Liver (tissue), 9 donors: Measurements from ENCODE around the gene DOCK9. TPM values are rescaled to one million over a fixed set of nuclear protein-coding genes. Genes with fewer than 3 reads are reported as not detected.
A peak's percentile ranks its signal among the peaks of the same experiment; 100 is the strongest.

ENCODE experiments used
- DNase-seq: peaks from one replicate; pipeline ENCODE4 v3.0.0-alpha.2; 2017; ENCODE audit warnings: low spot score
- H3K27ac ChIP-seq, 2 donors: one replicate each; pipeline ENCODE4 v1.7.0; 2013; ENCODE audit warnings: inconsistent platforms in 2 of 2, low read length in 2 of 2, control low read depth in 1 of 2, low read depth in 1 of 2, mild to moderate bottlenecking in 1 of 2
- H3K27me3 ChIP-seq, 4 donors: one replicate each; pipeline versions ENCODE4 v1.6.1 to v1.7.0; 2013; ENCODE audit warnings: low read length in 3 of 4, inconsistent platforms in 1 of 4, mild to moderate bottlenecking in 1 of 4, moderate library complexity in 1 of 4; ENCODE audit not compliant: control insufficient read depth in 4 of 4, insufficient read depth in 4 of 4
- H3K36me3 ChIP-seq, 4 donors: one replicate each; pipeline versions ENCODE4 v1.6.1 to v1.7.0; 2013; ENCODE audit warnings: low read length in 3 of 4, mild to moderate bottlenecking in 3 of 4, low read depth in 1 of 4, moderate library complexity in 1 of 4; ENCODE audit not compliant: control insufficient read depth in 4 of 4, insufficient read depth in 3 of 4
- H3K4me1 ChIP-seq, 4 donors: one replicate each; pipeline versions ENCODE4 v1.6.1 to v1.7.0; 2013; ENCODE audit warnings: low read length in 3 of 4, mild to moderate bottlenecking in 3 of 4, moderate library complexity in 1 of 4; ENCODE audit not compliant: control insufficient read depth in 4 of 4, insufficient read depth in 4 of 4
- H3K4me3 ChIP-seq, 3 donors: one replicate each; pipeline versions ENCODE4 v1.6.1 to v1.7.0; 2013; ENCODE audit warnings: low read length in 3 of 3, control low read depth in 1 of 3, low read depth in 1 of 3, mild to moderate bottlenecking in 1 of 3
- H3K9ac ChIP-seq, 2 donors: one replicate each; pipeline ENCODE4 v1.7.0; 2013; ENCODE audit warnings: low read length in 2 of 2, mild to moderate bottlenecking in 2 of 2, moderate library complexity in 2 of 2, control low read depth in 1 of 2, low read depth in 1 of 2
- H3K9me3 ChIP-seq, 4 donors: one replicate each; pipeline versions ENCODE4 v1.6.1 to v1.7.0; 2013; ENCODE audit warnings: low read length in 3 of 4; ENCODE audit not compliant: control insufficient read depth in 4 of 4
- ATF3 ChIP-seq: IDR thresholded peaks from 2 replicates; pipeline ENCODE4 v1.6.1; 2016; ENCODE audit warnings: antibody characterized with exemption
- EGR1 ChIP-seq, 2 donors: IDR thresholded peaks; 2 replicates each; pipeline ENCODE4 v1.6.1; 2016 to 2018; ENCODE audit warnings: antibody characterized with exemption in 2 of 2, low read depth in 2 of 2
- FOXA1 ChIP-seq: IDR thresholded peaks from 2 replicates; pipeline ENCODE4 v1.6.1; 2016; ENCODE audit warnings: antibody characterized with exemption
- FOXA2 ChIP-seq: IDR thresholded peaks from 2 replicates; pipeline ENCODE4 v1.6.1; 2016; ENCODE audit warnings: antibody characterized with exemption
- GABPA ChIP-seq, 2 donors: IDR thresholded peaks in 1 of 2; conservative IDR thresholded peaks in 1 of 2; 2 replicates each; pipeline ENCODE4 v1.6.1; 2016; ENCODE audit warnings: antibody characterized with exemption in 2 of 2, mild to moderate bottlenecking in 1 of 2, moderate library complexity in 1 of 2
- HNF4A ChIP-seq, 2 donors: conservative IDR thresholded peaks; 2 replicates each; pipeline ENCODE4 v1.6.1; 2016; ENCODE audit warnings: antibody characterized with exemption in 2 of 2, mild to moderate bottlenecking in 2 of 2
- HNF4G ChIP-seq: IDR thresholded peaks from 2 replicates; pipeline ENCODE4 v1.6.1; 2016; ENCODE audit warnings: antibody characterized with exemption
- JUND ChIP-seq, 2 donors: IDR thresholded peaks; 2 replicates each; pipeline ENCODE4 v1.6.1; 2016; ENCODE audit warnings: antibody characterized with exemption in 2 of 2
- NR2F2 ChIP-seq: IDR thresholded peaks from 2 replicates; pipeline ENCODE4 v1.6.1; 2016; ENCODE audit warnings: antibody characterized with exemption
- RAD21 ChIP-seq, 2 donors: IDR thresholded peaks; 2 replicates each; pipeline ENCODE4 v1.6.1; 2016; ENCODE audit warnings: antibody characterized with exemption in 2 of 2, mild to moderate bottlenecking in 2 of 2
- REST ChIP-seq: IDR thresholded peaks from 2 replicates; pipeline ENCODE4 v1.6.1; 2016; ENCODE audit warnings: antibody characterized with exemption, mild to moderate bottlenecking
- RXRA ChIP-seq, 2 donors: IDR thresholded peaks; 2 replicates each; pipeline ENCODE4 v1.6.1; 2017 to 2018; ENCODE audit warnings: antibody characterized with exemption in 2 of 2, mild to moderate bottlenecking in 1 of 2
- SP1 ChIP-seq: IDR thresholded peaks from 2 replicates; pipeline ENCODE4 v1.6.1; 2018; ENCODE audit warnings: antibody characterized with exemption, mild to moderate bottlenecking
- TAF1 ChIP-seq: conservative IDR thresholded peaks from 2 replicates; pipeline ENCODE4 v1.6.1; 2016; ENCODE audit warnings: antibody characterized with exemption, mild to moderate bottlenecking
- YY1 ChIP-seq: IDR thresholded peaks from 2 replicates; pipeline ENCODE4 v1.6.1; 2016; ENCODE audit warnings: antibody characterized with exemption, mild to moderate bottlenecking
- ZBTB33 ChIP-seq: IDR thresholded peaks from 2 replicates; pipeline ENCODE4 v1.6.1; 2016; ENCODE audit warnings: antibody characterized with exemption
- WGBS: extraction: QIAGEN DNeasy Blood & Tissue Kit; methylation state at CpG from one replicate; pipeline ENCODE4 v1.1.7; 2013; 5-methylcytosine and 5-hydroxymethylcytosine counted together
- polyA plus RNA-seq, 2 donors: library from polyadenylated mRNA; stranded (reverse) in 1 of 2; unstranded in 1 of 2; fragments of 200-250 nt in 1 of 2; fragments of >200 nt in 1 of 2; fragmentation: Nextera tagmentation in 1 of 2; extraction: Ambion mirVana in 1 of 2; gene quantifications; one replicate each; pipeline versions ENCODE4 v1.2.1 to v1.2.3, GENCODE V29; 2013 to 2015
- total RNA-seq, 2 donors: library from RNA; depleted of rRNA; stranded (reverse); fragments of >200 nt; gene quantifications; one replicate each; pipeline ENCODE4 v1.2.3, GENCODE V29; 2014
- TF ChIP-seq, protein P1 (sequence below): IDR thresholded peaks from 2 replicates; pipeline ENCODE4 v1.6.1; 2016; ENCODE audit warnings: antibody characterized with exemption
- TF ChIP-seq, protein P2 (sequence below): fragments of 150-350 bp; IDR thresholded peaks from 2 replicates; pipeline ENCODE4 v1.5.1; 2017; ENCODE audit warnings: improper control_type of control experiment, low read depth, low read length; ENCODE audit not compliant: missing input control
- donor health status: healthy.
- donor health status: healthy.
- donor health status: healthy.
- donor health status: healthy.
- donor health status: healthy.

Gene DOCK9
- total and polyA plus RNA-seq, 4 donors = 5.4 to 31.3 (median 10.6) TPM

- H3K27ac ChIP-seq = no peak overlapping the region
- TF ChIP-seq RXRA (IDR thresholded peaks at IDR 0.05) (no peak), GABPA (IDR thresholded peaks at IDR 0.05 in 1 of 2, conservative IDR thresholded peaks at IDR 0.05 in 1 of 2) (no peak), HNF4A (conservative IDR thresholded peaks at IDR 0.05) (peak; percentile 77 to 79), SP1 (peak; percentile 52), HNF4G (peak; percentile 31)
- TF ChIP-seq, protein P1, sequence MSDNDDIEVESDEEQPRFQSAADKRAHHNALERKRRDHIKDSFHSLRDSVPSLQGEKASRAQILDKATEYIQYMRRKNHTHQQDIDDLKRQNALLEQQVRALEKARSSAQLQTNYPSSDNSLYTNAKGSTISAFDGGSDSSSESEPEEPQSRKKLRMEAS = no peak
- H3K4me1 ChIP-seq = peaks cover 2 to 17% (median 10%) of the 10 kb centered on the region in 4 donors
- H3K9me3 ChIP-seq = no peaks in the 10 kb centered on the region
- 58% methylated on average over 8 of the region's 8 CpGs for WGBS
- DNase-seq = no peak
- H3K4me3 ChIP-seq = no peak overlapping the region
- no peaks in the 10 kb centered on the region for H3K27me3 ChIP-seq
- no peaks in the 10 kb centered on the region for H3K36me3 ChIP-seq
- H3K9ac ChIP-seq = no peak overlapping the region
These were observed 8.5 kb upstream of the DOCK9 start for GRCh38 chr13:98986226-98986846.

- DNase-seq = no peak
- H3K9me3 ChIP-seq = no peaks in the 10 kb centered on the region
- 97% methylated on average over 6 of the region's 6 CpGs for WGBS
- no peak overlapping the region for H3K4me3 ChIP-seq
- no peaks in the 10 kb centered on the region for H3K36me3 ChIP-seq
- H3K27me3 ChIP-seq = no peaks in the 10 kb centered on the region
- TF ChIP-seq JUND (IDR thresholded peaks at IDR 0.05) (no peak), SP1 (no peak), EGR1 (IDR thresholded peaks at IDR 0.05; ENCODE audit: low read depth in 2 of 2) (no peak), HNF4A (conservative IDR thresholded peaks at IDR 0.05) (no peak), TAF1 (no peak), YY1 (no peak), RXRA (IDR thresholded peaks at IDR 0.05) (no peak), FOXA2 (no peak), ATF3 (no peak), RAD21 (IDR thresholded peaks at IDR 0.05) (no peak), NR2F2 (no peak), FOXA1 (no peak), ZBTB33 (no peak), GABPA (IDR thresholded peaks at IDR 0.05 in 1 of 2, conservative IDR thresholded peaks at IDR 0.05 in 1 of 2) (no peak), HNF4G (no peak), REST (no peak)
- TF ChIP-seq, protein P1 = no peak
- TF ChIP-seq, protein P2, sequence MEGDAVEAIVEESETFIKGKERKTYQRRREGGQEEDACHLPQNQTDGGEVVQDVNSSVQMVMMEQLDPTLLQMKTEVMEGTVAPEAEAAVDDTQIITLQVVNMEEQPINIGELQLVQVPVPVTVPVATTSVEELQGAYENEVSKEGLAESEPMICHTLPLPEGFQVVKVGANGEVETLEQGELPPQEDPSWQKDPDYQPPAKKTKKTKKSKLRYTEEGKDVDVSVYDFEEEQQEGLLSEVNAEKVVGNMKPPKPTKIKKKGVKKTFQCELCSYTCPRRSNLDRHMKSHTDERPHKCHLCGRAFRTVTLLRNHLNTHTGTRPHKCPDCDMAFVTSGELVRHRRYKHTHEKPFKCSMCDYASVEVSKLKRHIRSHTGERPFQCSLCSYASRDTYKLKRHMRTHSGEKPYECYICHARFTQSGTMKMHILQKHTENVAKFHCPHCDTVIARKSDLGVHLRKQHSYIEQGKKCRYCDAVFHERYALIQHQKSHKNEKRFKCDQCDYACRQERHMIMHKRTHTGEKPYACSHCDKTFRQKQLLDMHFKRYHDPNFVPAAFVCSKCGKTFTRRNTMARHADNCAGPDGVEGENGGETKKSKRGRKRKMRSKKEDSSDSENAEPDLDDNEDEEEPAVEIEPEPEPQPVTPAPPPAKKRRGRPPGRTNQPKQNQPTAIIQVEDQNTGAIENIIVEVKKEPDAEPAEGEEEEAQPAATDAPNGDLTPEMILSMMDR = no peak
- no peak overlapping the region for H3K27ac ChIP-seq
- H3K4me1 ChIP-seq = peaks cover 2 to 17% (median 10%) of the 10 kb centered on the region in 4 donors
- no peak overlapping the region for H3K9ac ChIP-seq
These were observed 7.7 kb upstream of the DOCK9 start for GRCh38 chr13:98985591-98985990.
